CD4-positive, alpha-beta T cell (primary cell): ENCODE results near the gene UFSP1. TPM values are rescaled to one million over a fixed set of nuclear protein-coding genes. Genes with fewer than 3 reads are reported as not detected.

Experiments used
- ATAC-seq: fragments of 200-7000 bp; cut with Tn5 transposase; one replicate; pipeline ENCODE4 v1.10.0; 2022; ENCODE audit warnings: mild to moderate bottlenecking; ENCODE audit not compliant: poor library complexity
- CTCF ChIA-PET: fragments of 350-600 bp; sonication (Branson Sonifier 250); formaldehyde crosslinking; loops from one replicate; lab custom pipeline; 2021; ENCODE audit warnings: antibody characterized with exemption, inconsistent platforms; lab: Charles Lee
- POLR2A ChIA-PET: fragments of 350-600 bp; sonication (Branson Sonifier 250); formaldehyde crosslinking; loops from one replicate; lab custom pipeline; 2021; ENCODE audit warnings: antibody characterized with exemption, inconsistent platforms; lab: Charles Lee
- DNase-seq, 14 experiments: peaks; one replicate each; pipeline ENCODE4 v3.0.0-alpha.2; 2013 to 2020; ENCODE audit warnings: mixed read lengths in 2 of 14
- H3K27ac ChIP-seq, 2 donors: one replicate each; pipeline versions ENCODE4 v1.5.1 to v1.7.0; 2013; ENCODE audit warnings: low read length in 2 of 2, low read depth in 1 of 2, mild to moderate bottlenecking in 1 of 2
- H3K27me3 ChIP-seq, 2 experiments: 1 replicate in 1 of 2; 2 replicates in 1 of 2; pipeline versions ENCODE4 v1.6.1 to v1.7.0; 2013; ENCODE audit warnings: low read length in 2 of 2, control low read depth in 1 of 2, mild to moderate bottlenecking in 1 of 2, moderate library complexity in 1 of 2; ENCODE audit not compliant: insufficient read depth in 2 of 2, control insufficient read depth in 1 of 2
- H3K36me3 ChIP-seq: one replicate; pipeline ENCODE4 v1.6.1; 2013; ENCODE audit warnings: low read length, control low read depth; ENCODE audit not compliant: insufficient read depth
- H3K4me1 ChIP-seq: one replicate; pipeline ENCODE4 v1.6.1; 2013; ENCODE audit warnings: low read length, control low read depth; ENCODE audit not compliant: insufficient read depth
- H3K4me3 ChIP-seq: one replicate; pipeline ENCODE4 v1.5.1; 2013; ENCODE audit warnings: mild to moderate bottlenecking, low read length, moderate library complexity
- H3K9me3 ChIP-seq, 2 experiments: 1 replicate in 1 of 2; 2 replicates in 1 of 2; pipeline versions ENCODE4 v1.6.1 to v1.7.0; 2013; ENCODE audit warnings: low read length in 2 of 2, mild to moderate bottlenecking in 2 of 2, control low read depth in 1 of 2, moderate library complexity in 1 of 2; ENCODE audit not compliant: control insufficient read depth in 1 of 2, insufficient read depth in 1 of 2
- H3K27ac Mint-ChIP-seq: one replicate; pipeline ENCODE4 v1.8.0; 2020; ENCODE audit warnings: mixed read lengths
- H3K27me3 Mint-ChIP-seq: one replicate; pipeline ENCODE4 v1.8.0; 2021; ENCODE audit warnings: mixed read lengths
- H3K36me3 Mint-ChIP-seq: one replicate; pipeline ENCODE4 v1.8.0; 2021; ENCODE audit warnings: low read depth, mixed read lengths
- H3K4me1 Mint-ChIP-seq: one replicate; pipeline ENCODE4 v1.8.0; 2021; ENCODE audit warnings: low read depth, mixed read lengths
- H3K4me3 Mint-ChIP-seq: one replicate; pipeline ENCODE4 v1.8.0; 2020; ENCODE audit warnings: mild to moderate bottlenecking, mixed read lengths
- H3K9me3 Mint-ChIP-seq: one replicate; pipeline ENCODE4 v1.8.0; 2020; ENCODE audit warnings: mixed read lengths
- intact Hi-C, 2 experiments: fragments of 100-400 bp; cut with DNase I in 1 of 2; cut with micrococcal nuclease in 1 of 2; formaldehyde crosslinking; loops; one replicate each; pipeline versions ENCODE4 v1.15.1 to v1.9.0; 2023 to 2025; cut with DNase I, micrococcal nuclease
- total RNA-seq, 174 experiments: library from RNA in 2 of 174; stranded (reverse) in 2 of 174; gene quantifications; one replicate each; pipeline ENCODE4 v1.2.3 and lab custom pipeline; 2021 to 2026
- TF ChIP-seq, protein P1 (sequence below): fragments of 200-600 bp; IDR thresholded peaks from one replicate; pipeline ENCODE4 v1.8.0; 2022; ENCODE audit warnings: antibody characterized with exemption, mild to moderate bottlenecking

Gene UFSP1
- total RNA-seq, 2 experiments from 2014 or later, result 1.1 to 1.5 TPM

DNA sequence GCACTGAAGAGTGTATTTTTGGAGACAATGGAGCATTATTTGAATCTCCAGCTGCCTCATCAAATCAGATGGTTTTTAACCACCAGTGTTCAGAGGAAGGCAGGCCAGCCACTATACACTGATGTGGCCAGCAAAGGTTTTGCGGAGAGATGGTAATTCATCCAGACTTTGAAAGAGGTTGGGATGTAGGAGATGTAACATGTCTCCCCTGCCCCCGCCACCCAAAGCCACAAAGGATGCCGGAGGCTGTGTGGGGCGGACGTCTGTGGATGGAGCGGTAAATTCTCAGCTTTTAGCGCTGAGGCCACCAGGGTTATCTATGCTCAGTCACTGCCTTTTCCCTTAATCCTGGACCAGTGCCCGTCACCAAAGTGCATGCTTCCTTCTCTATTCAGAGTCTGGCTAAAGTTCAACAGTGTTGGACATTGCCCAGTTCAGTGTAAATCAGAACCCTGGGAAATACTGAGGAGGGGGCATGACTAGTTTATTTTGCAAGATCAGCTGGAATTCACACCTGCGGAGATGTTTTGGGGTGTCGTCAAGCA lies 26.0 kb downstream of the UFSP1 start:
- peaks cover 28% of the 10 kb centered on the region for H3K4me1 ChIP-seq
- Mint-ChIP-seq H3K27ac (no peak overlapping the region), H3K27me3 (no peaks in the 10 kb centered on the region), H3K36me3 (peaks cover 54% of the 10 kb centered on the region), H3K9me3 (no peaks in the 10 kb centered on the region), H3K4me1 (peaks cover 9% of the 10 kb centered on the region), H3K4me3 (no peak overlapping the region)
- CTCF ChIA-PET, result no interaction called here
- intact Hi-C loops, result no loop called here
- DNase-seq (no peak), ATAC-seq (no peak)
- H3K36me3 ChIP-seq, result peaks cover 57% of the 10 kb centered on the region
- H3K4me3 ChIP-seq, result no peak overlapping the region
- no peak overlapping the region for H3K27ac ChIP-seq
- no peaks in the 10 kb centered on the region for H3K9me3 ChIP-seq
- POLR2A ChIA-PET, result no interaction called here
- H3K27me3 ChIP-seq, result no peaks in the 10 kb centered on the region
- TF ChIP-seq, protein P1, sequence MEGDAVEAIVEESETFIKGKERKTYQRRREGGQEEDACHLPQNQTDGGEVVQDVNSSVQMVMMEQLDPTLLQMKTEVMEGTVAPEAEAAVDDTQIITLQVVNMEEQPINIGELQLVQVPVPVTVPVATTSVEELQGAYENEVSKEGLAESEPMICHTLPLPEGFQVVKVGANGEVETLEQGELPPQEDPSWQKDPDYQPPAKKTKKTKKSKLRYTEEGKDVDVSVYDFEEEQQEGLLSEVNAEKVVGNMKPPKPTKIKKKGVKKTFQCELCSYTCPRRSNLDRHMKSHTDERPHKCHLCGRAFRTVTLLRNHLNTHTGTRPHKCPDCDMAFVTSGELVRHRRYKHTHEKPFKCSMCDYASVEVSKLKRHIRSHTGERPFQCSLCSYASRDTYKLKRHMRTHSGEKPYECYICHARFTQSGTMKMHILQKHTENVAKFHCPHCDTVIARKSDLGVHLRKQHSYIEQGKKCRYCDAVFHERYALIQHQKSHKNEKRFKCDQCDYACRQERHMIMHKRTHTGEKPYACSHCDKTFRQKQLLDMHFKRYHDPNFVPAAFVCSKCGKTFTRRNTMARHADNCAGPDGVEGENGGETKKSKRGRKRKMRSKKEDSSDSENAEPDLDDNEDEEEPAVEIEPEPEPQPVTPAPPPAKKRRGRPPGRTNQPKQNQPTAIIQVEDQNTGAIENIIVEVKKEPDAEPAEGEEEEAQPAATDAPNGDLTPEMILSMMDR, result no peak

DNA sequence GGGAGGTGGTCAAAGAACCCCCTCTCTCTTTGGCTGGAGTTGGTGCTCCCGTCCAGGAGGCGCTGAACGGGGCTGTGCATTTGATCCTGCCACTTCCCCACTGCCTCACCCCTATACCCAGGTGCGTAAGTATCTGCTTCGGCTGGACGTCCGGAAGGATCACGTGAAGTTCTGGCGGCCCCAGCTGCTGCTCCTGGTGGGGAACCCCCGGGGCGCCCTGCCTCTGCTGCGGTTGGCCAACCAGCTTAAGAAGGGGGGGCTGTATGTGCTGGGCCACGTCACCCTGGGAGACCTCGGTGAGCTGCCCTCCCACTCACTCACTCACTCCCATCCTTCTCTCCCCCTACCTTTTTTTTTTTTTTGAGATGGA lies 27.9 kb downstream of the UFSP1 start:
- CTCF ChIA-PET, result no interaction called here
- peaks cover 61% of the 10 kb centered on the region for H3K36me3 Mint-ChIP-seq

DNA sequence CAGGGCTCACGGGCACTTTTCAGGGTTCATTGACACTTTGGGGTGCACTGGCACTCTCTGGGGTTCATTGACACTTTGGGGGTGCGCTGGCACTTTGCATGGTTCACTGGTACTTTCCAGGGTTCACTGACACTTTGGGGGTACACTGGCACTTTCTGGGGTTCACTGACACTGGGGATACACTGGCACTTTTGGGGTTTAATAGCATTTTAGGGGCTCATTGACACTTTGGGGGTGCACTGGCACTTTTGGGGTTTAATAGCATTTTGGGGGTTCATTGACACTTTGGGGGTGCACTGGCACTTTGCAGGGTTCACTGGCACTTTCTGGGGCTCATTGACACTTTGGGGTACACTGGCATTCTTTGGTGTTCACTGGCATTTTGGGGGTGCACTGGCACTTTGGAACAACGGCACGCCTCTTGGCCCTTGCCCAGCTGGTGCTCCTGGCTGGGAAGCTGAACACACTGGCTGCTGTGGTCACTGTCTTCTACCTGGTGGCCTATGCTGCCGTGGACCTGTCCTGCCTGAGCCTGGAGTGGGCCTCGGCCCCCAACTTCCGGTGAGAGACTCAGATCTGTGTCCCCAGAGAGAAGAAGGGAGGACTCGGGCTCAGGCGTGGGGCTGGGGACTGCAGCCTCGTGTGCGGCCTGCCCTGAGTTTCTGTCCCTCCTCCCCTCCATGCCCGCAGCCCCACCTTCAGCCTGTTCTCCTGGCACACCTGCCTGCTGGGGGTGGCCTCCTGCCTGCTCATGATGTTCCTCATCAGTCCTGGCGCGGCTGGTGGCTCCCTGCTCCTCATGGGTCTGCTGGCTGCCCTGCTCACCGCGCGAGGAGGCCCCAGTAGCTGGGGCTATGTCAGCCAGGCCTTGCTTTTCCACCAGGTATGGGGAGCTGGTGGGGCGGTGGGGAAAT lies 28.6 kb downstream of the UFSP1 start:
- Histone ChIP-seq H3K4me1 (peaks cover 6% of the 10 kb centered on the region), H3K36me3 (peaks cover 62% of the 10 kb centered on the region), H3K27ac (no peak overlapping the region), H3K27me3 (no peaks in the 10 kb centered on the region), H3K9me3 (no peaks in the 10 kb centered on the region), H3K4me3 (no peak overlapping the region)
- ATAC-seq (no peak), DNase-seq (no peak)
- Mint-ChIP-seq H3K4me3 (no peak overlapping the region), H3K27me3 (no peaks in the 10 kb centered on the region), H3K36me3 (peaks cover 63% of the 10 kb centered on the region), H3K27ac (no peak overlapping the region), H3K9me3 (no peaks in the 10 kb centered on the region), H3K4me1 (no peaks in the 10 kb centered on the region)
- TF ChIP-seq, protein P1, result no peak
- ChIA-PET POLR2A (interaction anchor here (1.1 kb wide), 1 partner anchor 15 kb away, joined by 5 read pairs; no protein-coding TSS in a partner anchor), CTCF (no interaction called here)
- intact Hi-C loops, result no loop called here

More for the DNA sequence above, 27.9 kb downstream of the UFSP1 start:
- no peak overlapping the region for H3K27ac Mint-ChIP-seq
- TF ChIP-seq, protein P1, result no peak
- H3K4me3 Mint-ChIP-seq, result no peak overlapping the region
- no peaks in the 10 kb centered on the region for H3K27me3 Mint-ChIP-seq
- ATAC-seq (no peak), DNase-seq (no peak)
- intact Hi-C loops, result no loop called here
- H3K36me3 ChIP-seq, result peaks cover 62% of the 10 kb centered on the region
- peaks cover 12% of the 10 kb centered on the region for H3K4me1 ChIP-seq
- H3K9me3 Mint-ChIP-seq, result no peaks in the 10 kb centered on the region
- no peaks in the 10 kb centered on the region for H3K9me3 ChIP-seq
- H3K4me1 Mint-ChIP-seq, result no peaks in the 10 kb centered on the region
- H3K27ac ChIP-seq, result no peak overlapping the region
- no peaks in the 10 kb centered on the region for H3K27me3 ChIP-seq
- POLR2A ChIA-PET, result interaction anchor here (1.1 kb wide), 1 partner anchor 14 kb away, joined by 5 read pairs; no protein-coding TSS in a partner anchor
- H3K4me3 ChIP-seq, result no peak overlapping the region
